CD14-positive monocyte (primary cell): ENCODE data around the gene SEMA4D. TPM values are rescaled to one million over a fixed set of nuclear protein-coding genes. Genes with fewer than 3 reads are reported as not detected.
A peak's percentile ranks its signal among the peaks of the same experiment; 100 is the strongest.

Experiments used
- DNase-seq, 3 donors: peaks; one replicate each; pipeline ENCODE4 v3.0.0-alpha.2; 2011 to 2022
- H2AFZ ChIP-seq: 2 replicates; pipeline ENCODE4 v1.6.0; 2012; ENCODE audit warnings: mild to moderate bottlenecking, low read depth, low read length, inconsistent platforms; ENCODE audit not compliant: insufficient read depth, poor library complexity, severe bottlenecking
- H3K27ac ChIP-seq, 2 donors: 1 replicate in 1 of 2; 2 replicates in 1 of 2; pipeline ENCODE4 v1.5.1; 2012 to 2013; ENCODE audit warnings: low read length in 2 of 2, control low read depth in 1 of 2, inconsistent platforms in 1 of 2, low read depth in 1 of 2, mild to moderate bottlenecking in 1 of 2
- H3K27me3 ChIP-seq, 2 donors: one replicate each; pipeline versions ENCODE4 v1.6.0 to v1.6.1; 2011 to 2013; ENCODE audit warnings: low read length in 2 of 2; ENCODE audit not compliant: control insufficient read depth in 2 of 2, insufficient read depth in 2 of 2
- H3K36me3 ChIP-seq, 2 donors: replicated peaks in 1 of 2; 1 replicate in 1 of 2; 2 replicates in 1 of 2; pipeline versions ENCODE4 v1.5.1 to v1.6.1; 2012 to 2013; ENCODE audit warnings: low read length in 2 of 2, control low read depth in 1 of 2, inconsistent platforms in 1 of 2, mild to moderate bottlenecking in 1 of 2; ENCODE audit not compliant: insufficient read depth in 2 of 2, control insufficient read depth in 1 of 2
- H3K4me1 ChIP-seq, 2 donors: 1 replicate in 1 of 2; 2 replicates in 1 of 2; pipeline versions ENCODE4 v1.5.1 to v1.6.1; 2012 to 2013; ENCODE audit warnings: low read length in 2 of 2, control low read depth in 1 of 2, inconsistent platforms in 1 of 2, mild to moderate bottlenecking in 1 of 2, moderate library complexity in 1 of 2; ENCODE audit not compliant: insufficient read depth in 2 of 2, control insufficient read depth in 1 of 2
- H3K4me2 ChIP-seq: replicated peaks from 2 replicates; pipeline ENCODE3; 2012; ENCODE audit warnings: low read length, moderate library complexity, mild to moderate bottlenecking; ENCODE audit not compliant: poor library complexity, severe bottlenecking; ENCODE audit errors: extremely low read depth
- H3K4me3 ChIP-seq, 3 experiments: fragments of 200-600 bp in 1 of 3; sonication (generic) in 1 of 3; replicated peaks in 1 of 3; 1 replicate in 2 of 3; 2 replicates in 1 of 3; pipeline ENCODE4 v1.5.1; 2011 to 2013; ENCODE audit warnings: low read length in 3 of 3, mild to moderate bottlenecking in 3 of 3, control low read depth in 2 of 3, low read depth in 2 of 3, inconsistent platforms in 1 of 3, moderate library complexity in 1 of 3
- H3K79me2 ChIP-seq: 2 replicates; pipeline ENCODE4 v1.6.0; 2012; ENCODE audit warnings: mild to moderate bottlenecking, control low read depth, inconsistent platforms, low read length, moderate library complexity; ENCODE audit not compliant: insufficient read depth
- H3K9ac ChIP-seq: 2 replicates; pipeline ENCODE4 v1.6.0; 2017; ENCODE audit warnings: low read length, mild to moderate bottlenecking; ENCODE audit not compliant: insufficient read depth, poor library complexity, severe bottlenecking
- H3K9me3 ChIP-seq, 2 donors: replicated peaks in 1 of 2; 1 replicate in 1 of 2; 2 replicates in 1 of 2; pipeline versions ENCODE4 v1.5.1 to v1.6.1; 2012 to 2013; ENCODE audit warnings: low read length in 2 of 2, control low read depth in 1 of 2; ENCODE audit not compliant: control insufficient read depth in 1 of 2, insufficient read depth in 1 of 2
- H4K20me1 ChIP-seq: 2 replicates; pipeline ENCODE4 v1.6.0; 2012; ENCODE audit warnings: mild to moderate bottlenecking, low read length, control low read depth, moderate library complexity; ENCODE audit not compliant: insufficient read depth
- H3K27ac Mint-ChIP-seq, 7 donors: one replicate each; pipeline ENCODE4 v1.8.0; 2020; ENCODE audit warnings: mild to moderate bottlenecking in 7 of 7, mixed read lengths in 7 of 7, moderate library complexity in 6 of 7, inconsistent platforms in 2 of 7
- H3K27me3 Mint-ChIP-seq, 3 donors: one replicate each; pipeline ENCODE4 v1.8.0; 2021 to 2022; ENCODE audit warnings: low read depth in 3 of 3, mild to moderate bottlenecking in 3 of 3, mixed read lengths in 3 of 3, moderate library complexity in 3 of 3, inconsistent platforms in 1 of 3
- H3K36me3 Mint-ChIP-seq, 2 donors: one replicate each; pipeline ENCODE4 v1.8.0; 2020; ENCODE audit warnings: mixed read lengths in 2 of 2, inconsistent platforms in 1 of 2, mild to moderate bottlenecking in 1 of 2
- H3K4me1 Mint-ChIP-seq: one replicate; pipeline ENCODE4 v1.8.0; 2020; ENCODE audit warnings: mild to moderate bottlenecking, mixed read lengths
- H3K4me3 Mint-ChIP-seq, 2 donors: one replicate each; pipeline ENCODE4 v1.8.0; 2020; ENCODE audit warnings: mild to moderate bottlenecking in 2 of 2, mixed read lengths in 2 of 2, moderate library complexity in 1 of 2
- H3K9me3 Mint-ChIP-seq, 7 donors: one replicate each; pipeline ENCODE4 v1.8.0; 2020 to 2022; ENCODE audit warnings: mixed read lengths in 7 of 7, mild to moderate bottlenecking in 6 of 7, moderate library complexity in 6 of 7, inconsistent platforms in 2 of 7
- WGBS: methylation state at CpG from one replicate; pipeline ENCODE4 v1.1.5; 2013; ENCODE audit warnings: missing lambda C conversion rate; ENCODE audit not compliant: insufficient coverage; 5-methylcytosine and 5-hydroxymethylcytosine counted together
- intact Hi-C, 2 donors: fragments of 100-400 bp; cut with micrococcal nuclease; formaldehyde crosslinking; loops; one replicate each; pipeline versions ENCODE4 v1.15.0 to v1.15.1; 2023
- polyA plus RNA-seq, 3 donors: library from polyadenylated mRNA; depleted of rRNA in 1 of 3; unstranded in 2 of 3; stranded (reverse) in 1 of 3; fragments of 300-500 nt in 2 of 3; fragments of >200 nt in 1 of 3; fragmentation: Illumina TruSeq in 2 of 3; gene quantifications; 1 replicate in 2 of 3; 2 replicates in 1 of 3; pipeline ENCODE4 v1.2.3, GENCODE V29; 2012 to 2021
- TF ChIP-seq, protein P1 (sequence below): fragments of 200-600 bp; IDR thresholded peaks from one replicate; pipeline ENCODE4 v1.8.0; 2022; ENCODE audit warnings: antibody characterized with exemption, mild to moderate bottlenecking

Gene SEMA4D
- polyA plus RNA-seq, 3 donors, result 28.2 to 117 (median 28.6) TPM

DNA sequence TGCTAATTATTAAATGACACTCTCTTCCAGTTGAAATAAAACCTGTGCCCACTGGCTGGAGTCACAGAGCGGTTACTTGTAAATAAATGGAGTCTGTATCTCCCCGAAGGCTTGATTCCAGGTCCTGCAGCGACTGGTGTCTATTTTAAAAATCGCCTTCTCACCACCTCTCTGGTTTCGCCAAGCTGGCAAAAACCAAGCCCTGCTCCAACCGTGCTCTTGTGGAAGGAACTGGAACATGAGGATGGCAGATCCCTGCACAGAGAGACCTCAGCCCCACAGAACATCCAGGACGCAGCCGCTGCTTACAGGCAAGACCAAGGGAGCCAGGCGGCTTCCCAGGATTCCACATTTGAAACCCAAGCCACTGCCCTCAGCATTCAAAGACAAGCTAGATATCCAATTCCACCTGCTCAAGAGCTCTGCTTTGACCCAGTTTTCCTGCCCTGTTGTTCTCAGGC lies 15.0 kb downstream of the SEMA4D start:
- H3K4me1 ChIP-seq, result peaks cover 30 to 34% of the 10 kb centered on the region in 2 donors
- H3K9ac ChIP-seq, result no peak overlapping the region
- no peak overlapping the region for H3K27ac ChIP-seq
- no peak overlapping the region for H3K4me2 ChIP-seq
- Mint-ChIP-seq H3K36me3 (peaks cover 45 to 53% of the 10 kb centered on the region in 2 donors), H3K4me3 (no peak overlapping the region), H3K9me3 (peaks cover 4 to 10% (median 8%) of the 10 kb centered on the region in 7 donors), H3K4me1 (peaks cover 80% of the 10 kb centered on the region), H3K27me3 (peaks cover 0 to 2% (median 2%) of the 10 kb centered on the region in 3 donors), H3K27ac (peak overlapping the region in 1 of 7 donors; percentile 36)
- TF ChIP-seq, protein P1, sequence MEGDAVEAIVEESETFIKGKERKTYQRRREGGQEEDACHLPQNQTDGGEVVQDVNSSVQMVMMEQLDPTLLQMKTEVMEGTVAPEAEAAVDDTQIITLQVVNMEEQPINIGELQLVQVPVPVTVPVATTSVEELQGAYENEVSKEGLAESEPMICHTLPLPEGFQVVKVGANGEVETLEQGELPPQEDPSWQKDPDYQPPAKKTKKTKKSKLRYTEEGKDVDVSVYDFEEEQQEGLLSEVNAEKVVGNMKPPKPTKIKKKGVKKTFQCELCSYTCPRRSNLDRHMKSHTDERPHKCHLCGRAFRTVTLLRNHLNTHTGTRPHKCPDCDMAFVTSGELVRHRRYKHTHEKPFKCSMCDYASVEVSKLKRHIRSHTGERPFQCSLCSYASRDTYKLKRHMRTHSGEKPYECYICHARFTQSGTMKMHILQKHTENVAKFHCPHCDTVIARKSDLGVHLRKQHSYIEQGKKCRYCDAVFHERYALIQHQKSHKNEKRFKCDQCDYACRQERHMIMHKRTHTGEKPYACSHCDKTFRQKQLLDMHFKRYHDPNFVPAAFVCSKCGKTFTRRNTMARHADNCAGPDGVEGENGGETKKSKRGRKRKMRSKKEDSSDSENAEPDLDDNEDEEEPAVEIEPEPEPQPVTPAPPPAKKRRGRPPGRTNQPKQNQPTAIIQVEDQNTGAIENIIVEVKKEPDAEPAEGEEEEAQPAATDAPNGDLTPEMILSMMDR, result no peak
- H2AFZ ChIP-seq, result no peak overlapping the region
- H3K9me3 ChIP-seq, result peaks cover 0 to 7% of the 10 kb centered on the region in 2 donors
- no peaks in the 10 kb centered on the region for H3K27me3 ChIP-seq
- no peak overlapping the region for H3K4me3 ChIP-seq
- no peak for DNase-seq
- peaks cover 94% of the 10 kb centered on the region for H4K20me1 ChIP-seq
- peaks cover 87% of the 10 kb centered on the region for H3K79me2 ChIP-seq
- H3K36me3 ChIP-seq, result peaks cover 16 to 34% of the 10 kb centered on the region in 2 donors
- WGBS, result 93% methylated on average over 3 of the region's 9 CpGs
- intact Hi-C loops, result no loop called here

DNA sequence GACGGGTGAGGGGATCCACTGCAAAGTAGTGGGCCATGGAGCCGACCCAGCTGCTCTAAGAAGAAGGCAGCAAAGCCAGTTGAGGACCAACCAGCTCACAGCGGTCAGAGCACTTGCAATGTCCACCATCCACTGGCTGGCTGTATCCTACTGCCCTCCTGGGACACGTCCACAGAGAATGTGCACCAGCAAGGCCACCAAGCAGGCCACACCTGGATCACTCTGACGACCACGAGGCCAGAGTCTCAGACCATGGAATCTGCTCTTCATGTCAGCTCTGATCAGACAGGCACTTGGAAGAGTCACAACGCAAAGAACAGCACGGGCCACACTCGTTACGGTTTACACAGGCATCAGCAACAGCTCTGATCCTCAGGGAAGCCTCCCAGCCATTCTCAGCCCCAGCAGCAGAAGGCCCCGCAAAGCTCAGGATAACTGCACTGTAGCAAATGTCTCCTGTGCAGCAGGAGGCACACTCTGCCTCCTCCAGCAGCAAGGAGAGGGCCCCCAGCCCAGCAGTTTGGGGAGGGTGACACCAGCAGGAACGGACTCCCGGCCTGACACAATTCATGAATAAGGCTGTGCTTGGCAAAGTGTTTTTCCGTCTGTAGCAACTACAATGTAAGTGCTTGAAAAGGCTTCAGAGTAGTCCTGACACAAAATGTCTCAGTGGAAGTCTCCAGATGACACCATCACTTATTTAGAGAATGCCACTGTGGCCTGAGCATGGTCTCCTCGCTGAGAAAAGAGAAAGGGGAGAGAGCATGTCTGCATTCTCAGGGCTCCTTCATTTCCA lies 15.7 kb downstream of the SEMA4D start:
- peaks cover 0 to 2% (median 2%) of the 10 kb centered on the region in 3 donors for H3K27me3 Mint-ChIP-seq
- peaks cover 37 to 38% of the 10 kb centered on the region in 2 donors for H3K4me1 ChIP-seq
- H3K27ac ChIP-seq, result peak overlapping the region in 1 of 2 donors; percentile 41
- intact Hi-C loops, result no loop called here
- TF ChIP-seq, protein P1, result no peak
- no peak for DNase-seq
- peaks cover 87% of the 10 kb centered on the region for H3K79me2 ChIP-seq
- H2AFZ ChIP-seq, result no peak overlapping the region
- H3K36me3 ChIP-seq, result peaks cover 16 to 34% of the 10 kb centered on the region in 2 donors
- peak overlapping the region in 3 of 7 donors; percentile 10 to 32 (median 13) for H3K27ac Mint-ChIP-seq
- peaks cover 94% of the 10 kb centered on the region for H4K20me1 ChIP-seq
- H3K27me3 ChIP-seq, result no peaks in the 10 kb centered on the region
- H3K4me2 ChIP-seq, result no peak overlapping the region
- H3K36me3 Mint-ChIP-seq, result peaks cover 48 to 55% of the 10 kb centered on the region in 2 donors
- H3K9ac ChIP-seq, result no peak overlapping the region
- 76% methylated on average over 12 of the region's 15 CpGs for WGBS
- peaks cover 80% of the 10 kb centered on the region for H3K4me1 Mint-ChIP-seq
- peaks cover 4 to 10% (median 8%) of the 10 kb centered on the region in 7 donors for H3K9me3 Mint-ChIP-seq
- H3K4me3 ChIP-seq, result no peak overlapping the region
- peaks cover 0 to 7% of the 10 kb centered on the region in 2 donors for H3K9me3 ChIP-seq
- no peak overlapping the region for H3K4me3 Mint-ChIP-seq
